SK-N-SH treated with all-trans-retinoic acid at 6 μM for 48 hours (cell line): ENCODE measurements around the gene KRT75.

Experiments
- BACH2 ChIP-seq: fragments of 250-450 bp; sonication (Bioruptor Pico); IDR thresholded peaks from 2 replicates; pipeline ENCODE4 v1.9.0; 2021; ENCODE audit warnings: mild to moderate bottlenecking, borderline replicate concordance
- CREB5 ChIP-seq: fragments of 250-450 bp; sonication (Bioruptor Pico); IDR thresholded peaks from 2 replicates; pipeline ENCODE4 v1.5.1; 2020; ENCODE audit warnings: low read depth, mild to moderate bottlenecking, moderate library complexity
- CSDC2 ChIP-seq: fragments of 250-450 bp; sonication (Bioruptor Pico); IDR thresholded peaks from 2 replicates; pipeline ENCODE4 v1.5.0; 2020; ENCODE audit warnings: mild to moderate bottlenecking, moderate library complexity
- OSR1 ChIP-seq: fragments of 250-450 bp; sonication (Bioruptor Pico); IDR thresholded peaks from 2 replicates; pipeline ENCODE4 v1.8.0; 2022; ENCODE audit warnings: moderate library complexity, mild to moderate bottlenecking, inconsistent platforms
- RARB ChIP-seq: fragments of 250-450 bp; sonication (Bioruptor Pico); IDR thresholded peaks from 2 replicates; pipeline ENCODE4 v1.8.0; 2021; ENCODE audit warnings: mild to moderate bottlenecking, moderate library complexity
- ZFP3 ChIP-seq: fragments of 250-450 bp; sonication (Bioruptor Pico); IDR thresholded peaks from 2 replicates; pipeline ENCODE4 v1.5.0; 2020; ENCODE audit warnings: mild to moderate bottlenecking, moderate library complexity
- ZNF565 ChIP-seq: fragments of 450-650 bp; formaldehyde crosslinking; conservative IDR thresholded peaks from 2 replicates; pipeline ENCODE4 v1.5.0; 2020; ENCODE audit warnings: low read depth, mild to moderate bottlenecking, moderate library complexity
- TF ChIP-seq, protein P1 (sequence below): fragments of 250-450 bp; sonication (Bioruptor Pico); IDR thresholded peaks from 2 replicates; pipeline ENCODE4 v1.8.0; 2020; ENCODE audit warnings: mild to moderate bottlenecking, moderate library complexity, borderline replicate concordance

DNA sequence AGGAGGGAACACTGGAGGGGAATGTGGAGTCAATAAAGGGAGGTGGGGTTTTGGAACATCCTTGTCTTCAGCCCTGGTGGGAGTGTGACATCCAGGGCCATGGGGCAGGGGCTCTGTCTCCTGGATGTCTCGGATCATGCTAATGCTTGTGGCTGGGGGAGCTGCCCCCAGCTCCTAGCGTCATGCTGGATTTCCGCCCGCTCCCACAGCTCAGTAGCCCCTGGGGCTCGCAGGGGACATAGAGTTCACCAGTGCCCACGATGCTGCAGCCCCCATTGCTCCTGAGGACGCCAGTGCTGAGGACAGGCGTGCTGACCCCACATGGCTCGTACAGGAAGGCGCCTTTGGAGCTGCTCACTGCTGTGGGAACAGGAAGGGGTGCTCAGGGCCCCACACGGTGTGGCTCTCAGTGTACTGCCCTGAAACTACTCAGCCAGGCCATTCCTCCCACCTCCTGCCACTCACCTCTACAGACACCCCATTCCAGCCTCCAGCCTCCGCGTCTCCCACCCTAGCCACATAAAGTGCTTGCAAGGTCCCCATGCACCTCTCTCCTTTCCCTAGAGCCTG is 39.2 kb downstream of the KRT75 start:
- TF ChIP-seq, protein P1, sequence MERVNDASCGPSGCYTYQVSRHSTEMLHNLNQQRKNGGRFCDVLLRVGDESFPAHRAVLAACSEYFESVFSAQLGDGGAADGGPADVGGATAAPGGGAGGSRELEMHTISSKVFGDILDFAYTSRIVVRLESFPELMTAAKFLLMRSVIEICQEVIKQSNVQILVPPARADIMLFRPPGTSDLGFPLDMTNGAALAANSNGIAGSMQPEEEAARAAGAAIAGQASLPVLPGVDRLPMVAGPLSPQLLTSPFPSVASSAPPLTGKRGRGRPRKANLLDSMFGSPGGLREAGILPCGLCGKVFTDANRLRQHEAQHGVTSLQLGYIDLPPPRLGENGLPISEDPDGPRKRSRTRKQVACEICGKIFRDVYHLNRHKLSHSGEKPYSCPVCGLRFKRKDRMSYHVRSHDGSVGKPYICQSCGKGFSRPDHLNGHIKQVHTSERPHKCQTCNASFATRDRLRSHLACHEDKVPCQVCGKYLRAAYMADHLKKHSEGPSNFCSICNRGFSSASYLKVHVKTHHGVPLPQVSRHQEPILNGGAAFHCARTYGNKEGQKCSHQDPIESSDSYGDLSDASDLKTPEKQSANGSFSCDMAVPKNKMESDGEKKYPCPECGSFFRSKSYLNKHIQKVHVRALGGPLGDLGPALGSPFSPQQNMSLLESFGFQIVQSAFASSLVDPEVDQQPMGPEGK (CRISPR knock-in tag) = no peak
- TF ChIP-seq RARB (CRISPR knock-in tag) (no peak), CREB5 (no peak), OSR1 (CRISPR knock-in tag) (no peak), BACH2 (CRISPR knock-in tag) (no peak), ZNF565 (CRISPR knock-in tag) (no peak), CSDC2 (CRISPR knock-in tag) (no peak), ZFP3 (CRISPR knock-in tag) (no peak)
